SKM-1 treated with dmso at 0.1 percent for 144 hours (cell line): ENCODE results near the gene ZGPAT.
A peak's percentile ranks its signal among the peaks of the same experiment; 100 is the strongest.

Source experiments
- DNase-seq: peaks from one replicate; lab custom pipeline; 2025; ENCODE audit not compliant: unreplicated experiment; lab: John Stamatoyannopoulos, UW

ZGPAT gene

DNA sequence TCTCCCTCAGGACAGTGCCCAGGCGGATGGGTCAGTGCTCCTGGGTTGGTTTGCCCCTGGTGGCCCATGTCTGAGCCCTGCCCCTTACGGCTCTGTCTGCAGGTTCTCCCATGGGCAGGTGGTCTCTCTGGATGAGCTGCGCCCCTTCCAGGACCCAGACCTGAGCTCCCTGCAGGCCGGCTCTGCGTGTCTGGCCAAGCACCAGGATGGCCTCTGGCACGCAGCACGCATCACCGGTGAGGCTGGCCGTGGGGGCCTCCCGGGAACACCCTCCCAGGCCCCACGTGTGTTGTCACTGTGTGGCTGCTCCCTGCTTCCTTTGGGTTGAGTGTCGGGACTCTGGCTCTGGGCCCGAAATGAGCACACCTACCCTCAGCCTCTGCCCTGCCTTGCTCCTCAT lies 25.3 kb downstream of the ZGPAT start:
- no peak for DNase-seq

DNA sequence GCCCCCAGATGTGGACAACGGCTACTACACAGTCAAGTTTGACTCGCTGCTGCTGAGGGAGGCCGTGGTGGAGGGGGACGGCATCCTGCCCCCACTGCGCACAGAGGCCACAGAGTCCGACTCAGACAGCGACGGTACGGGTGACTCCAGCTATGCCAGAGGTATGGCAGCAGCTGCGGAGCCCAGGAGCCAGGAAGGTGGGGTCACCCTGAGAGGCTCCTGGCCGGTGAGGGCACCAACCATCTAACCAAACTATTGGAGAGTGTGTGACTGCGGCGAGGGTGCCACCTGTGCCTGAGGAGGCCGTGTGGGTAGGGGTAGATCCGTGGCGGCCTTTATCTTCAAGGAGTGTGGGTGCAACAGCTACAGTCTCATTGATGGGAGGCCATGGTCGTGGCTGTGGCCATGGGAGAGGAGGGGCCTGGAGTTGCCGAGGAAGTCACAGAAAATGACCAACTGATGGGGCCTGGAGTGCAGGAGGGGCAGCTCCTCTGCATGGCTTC lies 25.8 kb downstream of the ZGPAT start:
- DNase-seq: no peak

DNA sequence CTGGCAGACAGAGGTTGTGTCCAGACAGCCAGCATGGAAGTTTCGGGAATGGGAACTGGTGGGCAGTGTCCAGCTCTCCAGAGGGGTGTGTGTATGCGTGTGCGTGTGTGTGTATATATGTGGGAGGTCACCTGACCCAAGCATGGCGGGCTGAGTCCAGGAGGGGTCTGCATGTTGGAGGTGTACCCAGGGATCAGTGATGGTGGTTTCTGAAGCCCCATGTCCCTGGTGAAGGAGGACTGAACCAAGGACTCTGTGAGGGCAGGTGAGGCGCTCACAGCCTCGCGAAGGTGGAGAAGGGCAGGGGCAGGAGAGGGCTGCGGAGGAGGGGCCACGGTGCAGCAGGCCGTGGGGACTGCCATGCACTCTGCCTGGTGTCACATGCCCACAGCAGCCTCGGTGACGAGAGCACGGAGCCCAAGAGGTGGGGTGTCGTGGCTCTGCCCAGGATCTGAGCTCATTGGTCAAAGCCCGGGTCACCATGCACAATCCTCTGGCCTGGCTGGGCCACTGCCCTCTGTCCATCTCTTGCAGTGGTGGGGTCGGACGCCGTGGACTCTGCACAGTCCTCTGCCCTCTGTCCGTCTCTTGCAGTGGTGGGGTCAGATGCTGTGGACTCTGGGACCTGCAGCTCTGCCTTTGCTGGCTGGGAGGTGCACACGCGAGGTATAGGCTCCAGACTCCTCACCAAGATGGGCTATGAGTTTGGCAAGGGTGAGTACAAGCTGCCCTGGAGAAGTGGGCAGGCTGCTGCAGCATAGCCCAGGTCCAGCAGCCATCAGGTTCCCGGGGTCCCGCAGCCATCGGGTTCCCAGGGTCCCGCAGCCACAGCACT lies 26.5 kb downstream of the ZGPAT start:
- DNase-seq: no peak

DNA sequence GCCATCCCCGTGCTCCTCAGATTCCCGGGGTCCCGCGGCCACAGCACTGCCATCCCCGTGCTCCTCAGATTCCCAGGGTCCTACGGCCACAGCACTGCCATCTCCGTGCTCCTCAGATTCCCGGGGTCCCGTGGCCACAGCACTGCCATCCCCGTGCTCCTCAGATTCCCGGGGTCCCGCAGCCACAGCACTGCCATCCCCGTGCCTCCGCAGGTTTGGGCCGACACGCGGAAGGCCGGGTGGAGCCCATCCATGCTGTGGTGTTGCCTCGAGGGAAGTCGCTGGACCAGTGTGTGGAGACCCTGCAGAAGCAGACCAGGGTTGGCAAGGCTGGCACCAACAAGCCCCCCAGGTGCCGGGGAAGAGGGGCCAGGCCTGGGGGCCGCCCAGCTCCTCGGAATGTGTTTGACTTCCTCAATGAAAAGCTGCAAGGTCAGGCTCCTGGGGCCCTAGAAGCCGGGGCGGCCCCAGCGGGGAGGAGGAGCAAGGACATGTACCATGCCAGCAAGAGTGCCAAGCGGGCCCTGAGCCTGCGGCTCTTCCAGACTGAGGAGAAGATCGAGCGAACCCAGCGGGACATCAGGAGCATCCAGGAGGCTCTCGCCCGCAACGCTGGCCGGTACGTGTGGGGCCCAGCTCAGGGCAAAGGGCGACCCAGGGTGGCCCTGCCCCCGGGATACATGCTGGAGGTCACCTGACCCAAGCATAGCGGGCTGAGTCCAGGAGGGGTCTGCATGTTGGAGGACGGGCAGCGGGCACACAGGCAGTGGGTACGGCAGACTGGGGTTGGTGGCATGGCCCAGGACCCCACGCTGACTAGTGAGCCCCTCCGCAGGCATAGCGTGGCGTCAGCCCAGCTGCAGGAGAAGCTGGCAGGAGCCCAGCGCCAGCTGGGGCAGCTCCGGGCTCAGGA lies 27.4 kb downstream of the ZGPAT start:
- DNase-seq: no peak

DNA sequence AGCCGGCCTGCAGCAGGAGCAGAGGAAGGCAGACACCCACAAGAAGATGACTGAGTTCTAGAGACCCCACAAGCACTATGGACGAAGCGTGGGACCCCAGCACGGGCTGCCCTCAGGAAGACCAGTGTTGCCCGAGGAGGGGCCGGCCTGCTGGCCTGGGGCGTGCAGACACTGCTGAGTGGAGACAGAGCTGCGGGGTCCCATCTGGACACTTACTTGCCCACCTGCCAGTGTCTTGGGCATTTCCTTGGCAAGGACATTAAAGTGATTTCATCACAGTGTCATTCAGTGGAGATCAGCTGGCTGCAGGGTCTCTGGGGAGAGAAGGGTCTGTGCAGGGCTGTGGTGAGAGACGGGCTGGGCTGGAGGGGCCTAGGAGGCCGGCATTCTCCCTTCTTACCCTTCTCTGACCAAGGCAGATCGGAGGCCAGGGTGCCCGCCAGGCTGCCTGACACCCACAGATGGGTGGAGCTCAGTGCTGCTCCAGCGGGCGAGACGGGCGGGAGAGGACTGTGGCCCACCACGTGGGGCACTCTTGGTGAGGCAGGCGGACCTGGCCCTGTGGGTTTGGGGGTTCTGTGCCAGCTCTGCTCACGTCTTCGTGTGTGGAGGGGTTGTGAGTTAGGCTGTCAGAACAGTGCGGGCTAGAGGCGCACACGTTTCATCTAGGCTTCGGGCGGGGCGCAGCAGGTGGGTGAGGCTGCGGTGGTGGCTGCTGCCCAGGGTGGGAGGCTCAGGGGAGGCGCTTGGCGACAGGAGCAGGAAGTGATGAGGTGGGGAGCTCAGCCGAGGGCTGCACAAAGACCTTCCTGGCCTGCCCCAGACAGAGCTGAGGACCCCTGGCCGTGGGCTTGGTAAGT lies 28.2 kb downstream of the ZGPAT start, which contains the start of gene LIME1:
LIME1 (plus strand) TSS at position 806 of the 860 bp plus-strand sequence. CDS start 886 bp downstream, outside the sequence.
- DNase-seq: no peak

DNA sequence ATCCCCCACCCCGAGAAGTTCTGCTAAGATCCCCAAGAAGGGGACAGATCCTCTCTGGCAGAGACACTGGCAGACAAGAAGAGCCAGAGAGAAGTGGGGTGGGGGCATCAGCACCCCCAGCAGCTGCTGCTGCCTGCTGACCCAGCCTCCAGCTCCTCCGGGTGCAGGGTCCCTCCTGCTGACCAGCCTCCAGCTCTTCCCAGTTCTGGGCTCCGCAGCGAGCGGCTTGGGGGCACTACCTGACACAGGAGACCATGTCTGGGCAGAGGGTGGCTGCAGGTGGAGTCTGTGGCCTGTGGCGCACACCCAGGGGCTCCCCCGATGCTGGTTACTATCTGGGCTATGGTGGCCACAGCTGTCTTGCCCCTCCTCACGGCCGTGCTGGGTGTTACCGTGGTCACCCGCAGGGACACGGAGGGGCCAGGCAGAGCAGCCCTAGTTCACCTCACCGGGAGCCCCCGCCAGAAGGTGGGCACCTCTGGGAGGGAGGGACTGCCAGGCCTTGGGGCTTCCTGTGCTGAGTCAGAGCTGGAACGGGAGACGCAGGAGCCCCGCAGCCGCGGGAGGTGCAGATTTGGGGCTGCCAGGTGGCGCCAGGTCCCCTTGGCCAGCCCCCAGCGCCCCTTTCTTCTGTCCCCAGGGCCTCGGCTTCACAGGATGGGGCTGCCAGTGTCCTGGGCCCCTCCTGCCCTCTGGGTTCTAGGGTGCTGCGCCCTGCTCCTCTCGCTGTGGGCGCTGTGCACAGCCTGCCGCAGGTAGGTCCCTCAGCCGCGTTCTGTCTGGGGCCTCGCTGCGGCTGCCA lies 29.3 kb downstream of the ZGPAT start:
- DNase-seq: no peak

DNA sequence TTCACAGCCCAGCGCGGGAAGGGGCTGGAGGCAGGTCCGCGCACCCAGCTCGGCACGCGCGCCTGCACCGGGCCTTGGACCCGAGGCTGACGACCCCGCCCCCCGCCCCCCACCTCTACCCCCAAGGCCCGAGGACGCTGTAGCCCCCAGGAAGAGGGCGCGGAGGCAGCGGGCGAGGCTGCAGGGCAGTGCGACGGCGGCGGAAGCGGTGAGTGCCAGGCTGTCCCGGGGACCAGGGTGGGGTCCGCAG lies 29.8 kb downstream of the ZGPAT start:
- DNase-seq: no peak

DNA sequence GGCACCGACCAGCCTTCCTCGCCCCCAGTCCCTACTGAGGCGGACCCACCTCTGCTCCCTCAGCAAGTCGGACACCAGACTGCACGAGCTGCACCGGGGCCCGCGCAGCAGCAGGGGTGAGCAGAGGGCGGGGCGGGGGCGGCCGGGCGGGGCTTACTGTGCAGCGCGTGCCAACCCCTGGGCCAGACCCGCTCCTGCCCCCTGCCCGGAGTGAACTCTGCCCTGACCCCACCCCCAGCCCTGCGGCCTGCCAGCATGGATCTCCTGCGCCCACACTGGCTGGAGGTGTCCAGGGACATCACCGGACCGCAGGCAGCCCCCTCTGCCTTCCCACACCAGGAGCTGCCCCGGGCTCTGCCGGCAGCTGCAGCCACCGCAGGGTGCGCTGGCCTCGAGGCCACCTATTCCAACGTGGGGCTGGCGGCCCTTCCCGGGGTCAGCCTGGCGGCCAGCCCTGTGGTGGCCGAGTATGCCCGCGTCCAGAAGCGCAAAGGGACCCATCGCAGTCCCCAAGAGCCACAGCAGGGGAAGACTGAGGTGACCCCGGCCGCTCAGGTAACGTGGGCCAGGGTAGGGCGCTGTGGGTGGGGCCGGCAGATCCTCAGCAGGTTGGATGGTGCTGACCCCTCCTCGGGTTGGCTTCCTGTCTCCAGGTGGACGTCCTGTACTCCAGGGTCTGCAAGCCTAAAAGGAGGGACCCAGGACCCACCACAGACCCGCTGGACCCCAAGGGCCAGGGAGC lies 30.3 kb downstream of the ZGPAT start:
- DNase-seq: no peak

DNA sequence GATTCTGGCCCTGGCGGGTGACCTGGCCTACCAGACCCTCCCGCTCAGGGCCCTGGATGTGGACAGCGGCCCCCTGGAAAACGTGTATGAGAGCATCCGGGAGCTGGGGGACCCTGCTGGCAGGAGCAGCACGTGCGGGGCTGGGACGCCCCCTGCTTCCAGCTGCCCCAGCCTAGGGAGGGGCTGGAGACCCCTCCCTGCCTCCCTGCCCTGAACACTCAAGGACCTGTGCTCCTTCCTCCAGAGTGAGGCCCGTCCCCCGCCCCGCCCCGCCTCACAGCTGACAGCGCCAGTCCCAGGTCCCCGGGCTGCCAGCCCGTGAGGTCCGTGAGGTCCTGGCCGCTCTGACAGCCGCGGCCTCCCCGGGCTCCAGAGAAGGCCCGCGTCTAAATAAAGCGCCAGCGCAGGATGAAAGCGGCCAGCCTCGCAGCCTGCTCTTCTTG lies 30.9 kb downstream of the ZGPAT start:
- DNase-seq: no peak

DNA sequence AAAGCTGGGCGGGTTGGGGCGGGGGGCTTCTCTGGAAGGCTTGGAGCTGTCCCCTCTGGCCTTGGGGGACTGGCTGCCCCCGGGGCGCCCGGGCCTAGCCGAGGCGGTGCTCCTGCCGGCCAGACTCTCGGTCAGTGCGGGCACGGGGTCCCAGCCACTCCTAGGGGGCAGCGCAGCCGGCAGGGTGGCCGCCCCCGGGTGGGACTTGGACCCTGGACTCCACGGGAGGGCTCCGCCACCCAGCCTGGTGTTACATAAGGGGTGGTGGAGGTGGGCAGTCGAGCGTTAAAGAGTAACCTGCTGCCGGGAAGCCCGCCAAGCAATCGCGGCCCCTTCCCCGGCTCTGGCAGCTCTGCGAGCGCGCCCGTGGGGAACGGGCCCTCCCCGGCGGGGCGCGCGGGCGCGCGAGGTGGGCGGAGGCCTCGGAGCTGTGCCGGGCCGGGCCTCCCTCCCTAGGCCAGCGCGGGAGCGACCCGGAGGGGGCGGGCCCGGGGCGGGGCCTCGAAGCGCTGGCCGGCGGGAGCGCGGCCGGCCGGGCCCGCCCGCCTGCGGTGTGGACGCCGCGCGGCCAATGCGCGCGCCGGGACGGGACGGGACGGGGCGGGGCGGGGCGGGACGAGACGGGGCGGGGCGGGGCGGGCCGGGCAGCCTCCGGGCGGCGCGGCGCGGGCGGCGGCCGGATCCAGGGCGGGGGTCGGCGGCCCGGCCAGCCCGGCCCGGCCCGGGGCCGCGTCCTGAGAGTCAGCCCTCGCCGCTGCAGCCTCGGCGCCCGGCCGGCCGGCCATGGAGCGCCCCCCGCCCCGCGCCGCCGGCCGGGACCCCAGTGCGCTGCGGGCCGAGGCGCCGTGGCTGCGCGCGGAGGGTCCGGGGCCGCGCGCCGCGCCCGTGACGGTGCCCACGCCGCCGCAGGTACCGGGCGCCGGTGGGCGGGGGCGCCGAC lies 31.6 kb downstream of the ZGPAT start, which contains the start of gene SLC2A4RG:
SLC2A4RG (plus strand) TSS at position 647 of the 940 bp plus-strand sequence; CDS start at position 784, 137 bp downstream.
- peak; percentile 45 for DNase-seq

DNA sequence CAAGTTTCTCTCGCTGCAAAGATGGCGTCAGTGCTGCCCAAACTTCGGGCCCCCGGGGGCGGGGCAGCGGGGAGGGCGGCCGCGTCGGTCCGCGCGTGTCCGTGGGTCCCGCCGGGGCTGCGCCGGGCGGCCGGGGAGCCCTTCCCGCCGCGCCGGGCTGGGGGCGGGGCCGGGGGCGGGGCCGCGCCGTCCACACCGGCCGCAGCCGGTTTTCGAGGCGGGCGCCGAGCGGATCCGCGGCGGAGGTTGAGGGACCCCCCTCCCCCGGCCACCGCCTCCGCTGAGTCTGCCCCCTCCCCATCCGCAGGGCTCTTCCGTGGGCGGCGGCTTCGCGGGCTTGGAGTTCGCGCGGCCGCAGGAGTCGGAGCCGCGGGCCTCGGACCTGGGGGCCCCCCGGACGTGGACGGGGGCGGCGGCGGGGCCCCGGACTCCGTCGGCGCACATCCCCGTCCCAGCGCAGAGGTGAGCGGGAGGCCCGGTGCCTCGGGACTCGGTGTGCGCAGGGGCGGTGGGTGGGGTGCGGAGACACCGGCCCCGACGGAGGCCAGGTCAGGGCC lies 32.3 kb downstream of the ZGPAT start:
- DNase-seq: no peak

DNA sequence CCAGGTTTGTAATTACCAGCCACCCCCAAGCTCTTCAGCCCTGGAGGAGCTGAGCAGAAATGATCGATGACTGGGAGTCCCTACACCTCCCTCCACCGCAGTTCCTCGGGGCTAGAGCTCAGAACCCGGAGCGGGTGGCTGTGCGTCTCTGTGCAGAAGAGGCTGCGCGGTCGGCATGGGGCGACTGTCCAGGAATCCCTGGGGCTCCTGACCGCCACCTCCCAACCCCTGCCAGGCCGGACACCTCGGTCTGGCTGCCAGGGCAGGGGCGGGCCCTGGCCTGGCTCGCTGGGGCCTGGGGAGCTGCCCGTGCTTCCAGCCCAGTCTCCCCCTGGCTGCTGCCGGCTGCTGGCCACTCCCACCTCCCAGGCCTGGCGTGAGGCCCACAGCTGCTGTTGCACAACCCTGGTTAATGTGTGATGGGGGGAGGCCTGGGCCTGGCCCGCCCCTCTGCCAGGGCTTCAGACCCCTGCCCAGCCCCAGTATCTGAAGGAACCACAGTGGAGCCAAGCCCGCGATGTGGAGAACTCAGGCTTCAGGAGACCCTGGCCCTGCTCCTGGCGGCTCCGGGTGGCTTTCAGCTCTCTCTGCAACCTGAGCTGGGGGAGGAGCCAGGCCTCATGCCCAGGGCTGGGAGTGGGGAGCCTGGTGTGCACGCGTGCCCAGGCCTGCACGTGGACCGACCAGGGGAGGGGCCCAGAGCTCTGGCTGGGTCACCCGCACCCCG lies 33.0 kb downstream of the ZGPAT start:
- peak; percentile 67 for DNase-seq

DNA sequence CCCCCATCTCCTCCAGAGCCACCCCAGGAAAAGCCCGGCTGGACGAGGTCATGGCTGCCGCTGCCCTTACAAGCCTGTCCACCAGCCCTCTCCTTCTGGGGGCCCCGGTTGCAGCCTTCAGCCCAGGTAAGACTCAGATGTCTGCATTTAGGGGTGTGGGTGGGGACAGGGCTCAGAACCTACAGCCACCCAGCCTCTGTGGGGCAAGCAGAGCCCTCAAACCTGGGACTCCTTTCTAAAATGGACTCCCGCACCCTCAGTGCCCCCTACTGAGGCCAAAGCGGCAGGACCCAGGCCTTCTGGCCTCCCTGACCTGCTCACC lies 33.5 kb downstream of the ZGPAT start:
- DNase-seq: no peak

DNA sequence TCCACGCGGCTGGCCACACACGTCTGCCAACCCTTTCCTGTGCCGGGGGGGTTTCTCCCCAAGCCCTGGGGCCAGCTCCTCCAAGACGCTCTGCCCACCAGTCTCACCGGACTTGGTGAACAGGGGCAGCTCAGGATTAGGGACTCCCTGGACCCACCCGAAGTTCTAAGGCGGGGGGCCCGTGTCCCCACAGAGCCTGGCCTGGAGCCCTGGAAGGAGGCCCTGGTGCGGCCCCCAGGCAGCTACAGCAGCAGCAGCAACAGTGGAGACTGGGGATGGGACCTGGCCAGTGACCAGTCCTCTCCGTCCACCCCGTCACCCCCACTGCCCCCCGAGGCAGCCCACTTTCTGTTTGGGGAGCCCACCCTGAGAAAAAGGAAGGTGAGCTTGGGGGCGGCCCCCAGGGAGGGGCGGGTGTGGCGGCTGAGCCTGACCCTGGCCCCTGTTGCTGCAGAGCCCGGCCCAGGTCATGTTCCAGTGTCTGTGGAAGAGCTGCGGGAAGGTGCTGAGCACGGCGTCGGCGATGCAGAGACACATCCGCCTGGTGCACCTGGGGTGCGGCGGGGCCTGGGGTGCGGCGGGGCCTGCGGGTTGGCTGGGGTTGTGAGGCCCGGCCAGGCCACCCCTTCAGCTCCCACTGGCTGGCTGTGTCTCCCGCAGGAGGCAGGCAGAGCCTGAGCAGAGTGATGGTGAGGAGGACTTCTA lies 34.0 kb downstream of the ZGPAT start:
- no peak for DNase-seq

DNA sequence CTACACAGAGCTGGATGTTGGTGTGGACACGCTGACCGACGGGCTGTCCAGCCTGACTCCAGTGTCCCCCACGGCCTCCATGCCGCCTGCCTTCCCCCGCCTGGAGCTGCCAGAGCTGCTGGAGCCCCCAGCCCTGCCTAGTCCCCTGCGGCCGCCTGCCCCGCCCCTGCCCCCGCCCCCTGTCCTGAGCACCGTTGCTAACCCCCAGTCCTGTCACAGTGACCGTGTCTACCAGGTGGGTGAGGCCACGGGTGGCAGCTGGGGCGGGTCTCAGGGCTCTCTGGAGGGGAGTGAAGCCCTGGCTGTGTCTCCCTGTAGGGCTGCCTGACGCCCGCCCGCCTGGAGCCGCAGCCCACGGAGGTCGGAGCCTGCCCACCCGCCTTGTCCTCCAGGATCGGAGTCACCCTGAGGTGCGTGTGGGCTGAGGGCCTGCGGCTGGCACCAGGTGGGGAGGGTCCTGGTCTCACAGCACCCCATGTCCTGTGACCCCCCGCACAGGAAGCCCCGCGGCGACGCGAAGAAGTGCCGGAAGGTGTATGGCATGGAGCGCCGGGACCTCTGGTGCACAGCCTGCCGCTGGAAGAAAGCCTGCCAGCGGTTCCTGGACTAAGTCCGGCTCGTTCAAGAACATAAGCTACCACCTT lies 34.7 kb downstream of the ZGPAT start:
- DNase-seq: no peak

DNA sequence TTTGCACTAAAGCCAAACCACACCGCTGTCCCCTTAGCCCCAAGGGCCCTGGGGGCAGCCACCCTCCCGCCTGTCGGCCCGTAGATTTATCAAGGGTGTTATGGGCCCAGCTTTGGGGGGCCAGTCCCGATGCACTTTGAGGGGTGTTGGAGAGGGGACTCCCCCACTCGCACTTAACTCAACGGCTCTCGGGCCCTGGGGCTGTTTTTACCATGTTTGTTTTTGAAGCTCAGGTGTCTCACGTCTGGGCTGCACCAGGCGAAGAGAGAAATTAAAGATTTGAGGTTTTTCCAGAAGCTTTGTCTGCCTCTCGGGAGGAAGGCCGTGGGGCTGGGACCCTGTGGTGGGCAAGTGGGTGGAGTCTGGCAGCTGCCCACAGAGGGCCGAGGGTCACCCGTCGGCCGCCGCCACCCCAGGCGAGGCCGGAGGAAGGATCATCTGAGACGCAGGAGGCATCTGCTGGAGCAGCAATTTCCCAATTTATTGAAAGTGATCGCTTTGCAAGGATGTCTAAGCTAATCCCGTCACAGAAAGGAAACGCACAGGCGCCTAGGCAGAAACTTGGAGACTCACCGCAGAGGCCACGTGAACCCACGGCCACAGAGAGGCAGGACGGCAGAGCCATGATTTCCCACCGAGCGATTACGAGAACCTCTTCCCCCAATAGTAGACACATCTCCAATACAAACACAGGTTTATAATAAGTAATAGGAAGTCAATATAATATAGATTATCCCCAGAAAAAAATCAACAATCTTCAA lies 35.6 kb downstream of the ZGPAT start:
- DNase-seq: no peak
